ENCODE data around the gene ZNF132.
"Not testable (repeated sequence)": the region's sequence is repeated elsewhere in the genome, so short reads cannot be mapped to it uniquely, and the experiment has no call there.

The ZNF132 gene

DNA sequence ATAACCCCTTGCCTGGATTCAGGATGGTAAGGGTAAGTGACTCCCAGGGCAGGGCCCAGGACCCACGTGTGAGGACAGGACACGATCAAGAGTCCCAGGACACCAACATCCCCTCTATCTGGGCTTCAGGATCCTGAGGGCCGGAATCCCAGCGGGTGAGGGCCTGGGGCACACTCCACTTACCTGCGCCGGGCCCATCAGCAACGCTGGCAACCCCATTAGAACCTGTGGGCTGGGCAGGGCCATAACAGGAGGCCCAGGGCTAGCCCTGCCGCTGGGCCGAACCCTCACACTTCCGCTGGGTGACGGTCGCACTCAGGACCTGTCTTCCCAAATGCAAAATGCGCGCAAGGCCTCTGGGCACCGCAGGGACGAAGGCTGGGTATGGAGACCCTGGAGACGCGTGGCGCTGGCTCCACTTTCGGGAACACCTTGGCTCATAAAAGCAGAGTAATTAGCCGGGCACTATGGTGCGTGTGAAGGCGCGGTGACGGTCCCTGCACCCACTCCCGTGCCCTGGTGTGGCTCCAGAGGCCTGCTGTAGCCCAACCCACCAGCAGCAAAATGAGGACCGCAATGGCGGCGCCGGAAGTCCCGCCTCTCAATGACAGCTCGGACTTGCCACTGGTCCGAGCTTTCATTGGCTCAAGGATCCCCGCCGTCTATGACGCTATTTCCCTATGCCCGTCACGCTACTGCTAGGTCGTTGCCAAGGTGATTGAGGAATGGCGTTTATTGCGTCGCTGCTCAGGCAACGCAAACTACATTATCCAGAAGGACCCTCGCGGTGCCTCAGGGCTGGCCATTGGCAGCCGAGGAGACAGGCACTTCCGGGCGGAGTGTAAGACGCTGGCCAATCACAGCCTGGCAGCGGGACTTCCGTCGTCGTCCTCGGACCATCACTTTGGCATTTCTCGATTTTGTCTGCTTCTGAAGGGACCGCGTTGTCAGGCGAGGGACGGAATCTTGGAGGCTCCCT, at the start of gene ZNF132:
Gene ZNF132 (minus strand): TSS at position 578 of the 979 bp plus-strand sequence. CDS start 332 bp downstream, at position 246.
- DNase-seq (ENCODE audit: low read depth): peak; percentile 99

- DNase-seq (ENCODE audit: low read depth): not testable (repeated sequence)
Observed at GRCh38 chr19:58484349-58484748, 44.4 kb upstream of the ZNF132 start.

DNA sequence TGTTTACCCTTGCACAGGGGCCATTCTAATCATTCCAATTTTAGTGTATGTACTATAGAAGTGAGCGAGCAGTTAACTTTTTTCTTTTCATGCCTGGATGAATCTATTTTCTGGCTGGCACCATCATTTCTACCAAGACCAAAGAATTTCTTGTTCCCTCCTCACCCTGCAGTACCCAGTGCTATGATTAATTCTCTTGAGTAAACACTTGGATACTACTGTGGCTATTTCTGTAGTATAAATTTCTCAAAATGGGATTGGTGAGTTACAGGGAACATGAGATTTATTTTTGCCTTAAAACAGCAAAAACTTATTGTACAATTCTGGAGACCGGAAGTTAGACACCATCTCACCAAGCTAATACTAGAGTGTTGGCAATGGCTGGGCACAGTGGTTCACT, 43.8 kb upstream of the ZNF132 start:
- no peak for DNase-seq (ENCODE audit: low read depth)

GRCh38 chr19:58482372-58482771, 42.4 kb upstream of the ZNF132 start:
- DNase-seq (ENCODE audit: low read depth): no peak

- no peak for DNase-seq (ENCODE audit: low read depth)
Observed at GRCh38 chr19:58480831-58481230, 40.9 kb upstream of the ZNF132 start.

DNA sequence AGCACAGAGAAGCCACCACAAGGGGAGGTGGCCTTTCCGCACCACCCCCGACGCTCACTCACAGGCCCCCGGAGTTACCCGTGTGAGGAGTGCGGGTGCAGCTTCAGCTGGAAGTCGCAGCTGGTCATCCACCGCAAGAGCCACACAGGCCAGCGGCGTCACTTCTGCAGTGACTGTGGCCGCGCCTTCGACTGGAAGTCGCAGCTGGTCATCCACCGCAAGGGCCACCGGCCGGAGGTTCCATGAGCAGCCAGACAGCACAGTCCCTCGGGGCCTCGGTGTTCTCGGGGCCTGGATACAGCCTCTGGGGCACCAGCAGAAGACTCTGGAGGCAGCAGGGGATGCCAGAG, 40.5 kb upstream of the ZNF132 start:
- no peak for DNase-seq (ENCODE audit: low read depth)

DNA sequence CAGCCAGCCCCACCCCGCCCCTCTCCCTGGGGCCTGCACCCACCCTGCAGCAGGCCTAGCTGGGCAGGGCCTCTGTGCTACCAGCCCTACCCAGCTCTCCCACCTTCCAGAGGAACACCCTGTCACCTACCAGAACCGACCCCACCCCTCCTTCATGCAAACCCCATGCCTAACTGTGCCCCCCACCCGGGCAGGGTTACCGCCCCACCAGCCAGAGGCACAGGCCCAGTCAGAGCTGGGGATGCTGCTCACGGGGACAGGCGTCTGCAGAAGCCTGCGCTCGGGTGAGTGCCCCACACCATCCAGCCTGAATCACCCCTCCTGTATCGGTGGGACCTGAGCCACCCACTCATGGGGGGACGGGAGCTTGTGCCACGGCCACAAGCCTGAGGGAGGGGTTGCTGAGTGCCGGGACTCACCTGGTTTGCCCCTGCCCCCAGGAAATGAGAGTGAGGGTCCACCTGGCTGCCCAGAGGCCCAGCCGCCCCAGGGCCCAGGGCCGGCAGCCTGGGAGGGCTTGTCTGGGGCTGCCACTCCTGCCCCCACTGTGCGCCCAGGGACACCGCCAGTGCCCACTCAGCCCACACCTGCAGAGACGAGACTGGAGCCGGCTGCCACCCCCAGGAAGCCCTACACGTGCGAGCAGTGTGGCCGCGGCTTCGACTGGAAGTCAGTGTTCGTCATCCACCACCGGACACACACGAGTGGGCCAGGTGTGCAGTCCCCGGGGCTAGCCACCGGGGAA, 40.0 kb upstream of the ZNF132 start:
- no peak for DNase-seq (ENCODE audit: low read depth)

DNA sequence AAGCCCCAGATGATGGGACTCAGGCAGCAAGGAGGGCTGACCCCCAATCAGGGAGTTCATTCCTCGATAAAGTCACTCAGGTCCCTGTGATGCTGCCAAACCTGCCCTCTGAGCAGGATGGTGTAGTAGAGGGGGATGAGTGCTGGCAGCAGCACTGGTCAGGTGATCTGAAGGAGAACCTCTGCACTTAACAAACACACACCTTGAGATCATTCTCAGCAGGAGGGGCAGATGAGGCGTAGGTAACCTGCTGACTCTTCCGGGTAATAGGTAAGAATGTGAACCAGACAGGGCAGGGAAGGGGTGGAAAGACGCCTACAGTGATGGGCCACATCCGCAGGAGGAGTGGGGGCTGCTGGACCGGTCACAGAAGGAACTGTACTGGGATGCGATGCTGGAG, 39.4 kb upstream of the ZNF132 start:
- DNase-seq (ENCODE audit: low read depth): no peak

- DNase-seq (ENCODE audit: low read depth): no peak
Observed at GRCh38 chr19:58477871-58478270, 37.9 kb upstream of the ZNF132 start.

DNA sequence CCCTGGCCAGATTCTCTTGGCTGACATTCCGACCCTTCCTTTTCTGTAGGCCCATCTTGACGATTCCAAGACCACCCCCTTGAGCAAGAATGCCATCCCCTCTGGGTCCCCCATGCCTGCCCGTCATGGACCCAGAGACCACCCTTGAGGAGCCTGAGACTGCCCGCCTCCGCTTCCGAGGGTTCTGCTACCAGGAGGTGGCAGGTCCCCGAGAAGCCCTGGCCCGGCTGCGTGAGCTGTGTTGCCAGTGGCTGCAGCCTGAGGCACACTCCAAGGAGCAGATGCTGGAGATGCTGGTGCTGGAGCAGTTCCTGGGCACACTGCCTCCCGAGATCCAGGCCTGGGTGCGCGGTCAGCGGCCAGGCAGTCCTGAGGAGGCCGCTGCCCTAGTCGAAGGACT, 37.2 kb upstream of the ZNF132 start:
- DNase-seq (ENCODE audit: low read depth): no peak

DNA sequence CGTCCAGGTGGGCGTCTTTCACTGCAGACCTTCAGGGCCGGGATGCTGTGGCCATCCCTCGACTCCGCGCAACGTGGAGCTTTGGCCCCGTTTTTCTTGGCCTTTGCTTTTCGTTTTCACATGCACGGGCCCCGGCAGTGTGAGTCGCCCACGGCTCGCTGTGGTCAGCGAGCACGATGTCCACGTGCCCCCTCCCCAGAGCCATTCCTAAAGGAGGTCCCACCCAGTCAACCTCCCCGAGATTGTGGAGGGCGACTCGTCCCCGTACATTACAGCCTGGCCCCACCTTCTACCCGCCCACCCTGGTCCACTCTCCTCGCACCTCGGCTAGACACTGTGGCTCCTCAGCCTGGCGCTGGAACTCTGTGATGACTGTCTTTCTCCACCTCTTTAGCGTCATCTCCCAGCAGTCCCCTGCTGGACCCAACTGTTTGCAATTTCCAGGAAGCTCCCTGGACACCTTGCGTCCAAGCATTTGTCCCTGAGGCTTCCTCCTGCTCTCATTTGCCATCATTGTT, 36.6 kb upstream of the ZNF132 start:
- DNase-seq (ENCODE audit: low read depth): no peak

- peak; percentile 85 for DNase-seq (ENCODE audit: low read depth)
Observed at GRCh38 chr19:58475714-58476497, 36.0 kb upstream of the ZNF132 start, which contains the start of gene ZNF446. ZNF446 (plus strand) TSS chr19:58476352; CDS start chr19:58477219, 867 bp downstream.

DNA sequence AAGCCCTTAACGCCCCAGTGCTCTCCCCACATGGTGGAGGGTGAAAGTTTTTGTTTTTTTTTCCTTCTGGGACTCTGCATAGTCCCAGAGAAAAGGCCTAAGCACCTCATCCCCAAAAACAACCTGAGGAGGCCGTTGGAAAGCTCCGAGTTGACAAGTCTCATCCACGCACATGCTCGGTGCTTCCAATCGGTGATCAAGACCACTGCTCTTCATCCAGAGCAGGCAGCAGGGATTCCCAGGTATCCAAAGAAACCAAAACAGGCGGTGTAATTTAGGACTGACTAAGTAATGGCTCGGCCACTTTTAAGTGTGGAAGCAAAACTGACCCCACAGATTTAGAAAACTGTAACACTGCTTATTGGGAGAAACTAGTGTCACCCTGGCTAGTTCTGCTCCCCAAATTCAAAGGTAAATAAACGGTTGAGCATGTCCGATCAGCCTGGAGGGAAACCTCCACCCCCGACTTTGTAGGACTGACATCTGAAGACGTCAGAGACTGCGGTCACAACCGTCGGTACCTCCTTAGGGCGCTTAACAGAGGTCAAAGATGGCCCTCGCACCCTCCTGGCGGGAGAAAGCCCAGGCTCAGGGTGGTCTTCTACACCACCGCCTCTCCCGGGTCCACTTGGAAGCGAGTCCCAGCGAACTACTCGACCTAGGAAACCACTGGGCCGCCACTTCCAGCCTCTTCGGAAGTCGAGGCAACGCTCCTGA, 35.2 kb upstream of the ZNF132 start:
- no peak for DNase-seq (ENCODE audit: low read depth)

GRCh38 chr19:58474291-58474996, 34.5 kb upstream of the ZNF132 start:
- DNase-seq (ENCODE audit: low read depth): peak; percentile 60

GRCh38 chr19:58473775-58474174, 33.8 kb upstream of the ZNF132 start:
- no peak for DNase-seq (ENCODE audit: low read depth)

GRCh38 chr19:58471736-58472135, 31.8 kb upstream of the ZNF132 start:
- no peak for DNase-seq (ENCODE audit: low read depth)

GRCh38 chr19:58470837-58471543, 31.0 kb upstream of the ZNF132 start:
- DNase-seq (ENCODE audit: low read depth): not testable (repeated sequence)

DNA sequence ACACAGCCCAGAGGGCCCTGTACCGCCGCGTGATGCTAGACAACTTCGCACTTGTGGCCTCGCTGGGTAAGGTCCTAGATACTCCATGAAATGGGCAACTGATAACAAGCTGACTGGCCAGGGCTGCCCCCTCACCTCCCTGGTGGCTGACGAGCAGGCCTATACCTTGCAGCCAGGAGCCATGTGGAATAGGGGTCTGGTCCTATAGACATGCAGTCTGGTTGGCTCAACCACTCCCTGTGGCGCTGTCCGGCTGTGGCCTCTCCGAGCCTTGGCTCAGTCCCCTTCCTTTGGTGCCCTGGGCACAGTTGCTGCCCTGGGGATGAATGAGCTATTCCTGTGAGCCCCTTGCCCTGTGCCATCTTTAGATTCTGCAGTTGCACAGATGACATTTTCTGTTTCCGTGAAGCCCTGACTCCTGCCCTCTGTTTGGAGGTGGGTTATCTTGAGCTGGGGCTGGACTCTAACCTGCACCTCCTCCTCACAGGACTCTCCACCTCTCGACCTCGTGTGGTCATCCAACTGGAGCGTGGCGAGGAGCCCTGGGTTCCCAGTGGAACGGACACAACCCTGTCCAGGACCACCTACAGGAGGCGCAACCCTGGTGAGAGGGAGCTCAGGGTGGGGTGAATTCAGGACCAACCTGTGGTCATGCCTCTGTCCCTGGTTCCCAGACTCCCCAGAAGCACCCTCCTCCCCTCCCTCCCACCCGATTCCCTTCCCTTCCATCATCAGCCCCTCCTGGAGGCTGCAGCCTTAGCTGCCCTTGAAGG, 29.5 kb upstream of the ZNF132 start:
- no peak for DNase-seq (ENCODE audit: low read depth)

- no peak for DNase-seq (ENCODE audit: low read depth)
Observed at GRCh38 chr19:58468216-58468839, 28.4 kb upstream of the ZNF132 start.
